Heart left ventricle (tissue), 16 donors: ENCODE measurements around the gene CNN3. TPM values are rescaled to one million over a fixed set of nuclear protein-coding genes. Genes with fewer than 3 reads are reported as not detected.
"Not testable (repeated sequence)": the region's sequence is repeated elsewhere in the genome, so short reads cannot be mapped to it uniquely, and the experiment has no call there.

Experiments used
- ATAC-seq, 4 donors: fragments of 200-7000 bp; cut with Tn5 transposase; one replicate each; pipeline ENCODE4 v1.9.1; 2020 to 2022; ENCODE audit warnings: moderate library complexity in 4 of 4, mild to moderate bottlenecking in 3 of 4, moderate number of reproducible peaks in 1 of 4
- DNase-seq, 5 donors: peaks; one replicate each; pipeline ENCODE4 v3.0.0-alpha.2; 2020
- H3K27ac ChIP-seq, 12 donors: fragments of 200-600 bp; sonication (generic) in 4 of 12; one replicate each; pipeline versions ENCODE4 v1.5.0 to v1.8.0; 2016 to 2022; ENCODE audit warnings: mild to moderate bottlenecking in 2 of 12
- H3K27me3 ChIP-seq, 9 donors: fragments of 200-600 bp; sonication (generic) in 2 of 9; one replicate each; pipeline versions ENCODE4 v1.5.1 to v1.8.0; 2016 to 2022; ENCODE audit warnings: mild to moderate bottlenecking in 3 of 9
- H3K36me3 ChIP-seq, 9 donors: fragments of 200-600 bp; sonication (generic) in 2 of 9; one replicate each; pipeline versions ENCODE4 v1.5.0 to v1.8.0; 2018 to 2022; ENCODE audit warnings: mild to moderate bottlenecking in 2 of 9
- H3K4me1 ChIP-seq, 12 donors: fragments of 200-600 bp; sonication (generic) in 4 of 12; one replicate each; pipeline versions ENCODE4 v1.5.0 to v1.8.0; 2016 to 2022; ENCODE audit warnings: mild to moderate bottlenecking in 3 of 12
- H3K4me3 ChIP-seq, 12 donors: fragments of 200-600 bp; sonication (generic) in 4 of 12; one replicate each; pipeline versions ENCODE4 v1.5.0 to v1.8.0; 2017 to 2022; ENCODE audit warnings: mild to moderate bottlenecking in 9 of 12, moderate library complexity in 4 of 12
- H3K9me3 ChIP-seq, 12 donors: fragments of 200-600 bp; sonication (generic) in 4 of 12; one replicate each; pipeline versions ENCODE4 v1.5.0 to v1.8.0; 2016 to 2022; ENCODE audit warnings: mild to moderate bottlenecking in 1 of 12
- POLR2A ChIP-seq, 2 donors: fragments of 450-650 bp; IDR thresholded peaks; one replicate each; pipeline ENCODE4 v1.6.1; 2017; ENCODE audit warnings: antibody characterized with exemption in 2 of 2, mild to moderate bottlenecking in 2 of 2, moderate library complexity in 2 of 2
- WGBS, 4 donors: extraction: QIAGEN DNeasy Blood & Tissue Kit in 2 of 4; methylation state at CpG; one replicate each; pipeline versions ENCODE4 v1.1.5 to v1.1.7; 2013 to 2018; 5-methylcytosine and 5-hydroxymethylcytosine counted together
- intact Hi-C, 10 donors: fragments of 100-400 bp; cut with DNase I; formaldehyde crosslinking; loops; one replicate each; pipeline versions ENCODE4 v1.11.1 to v1.14.2; 2022
- polyA plus RNA-seq, 2 donors: library from polyadenylated mRNA; stranded (reverse); fragments of 200-250 nt; gene quantifications; one replicate each; pipeline ENCODE4 v1.2.3, GENCODE V29; 2013
- total RNA-seq, 9 donors: library from RNA; depleted of rRNA in 2 of 9; stranded (reverse); fragments of >200 nt in 2 of 9; fragmentation: NEBNext Ultra II Directional in 3 of 9; extraction: Animal tissue kit (Norgen Biotek cat#: 25700) in 3 of 9; gene quantifications; one replicate each; pipeline versions ENCODE4 v1.1.0 to v1.2.4, GENCODE V29; 2016 to 2023
- TF ChIP-seq, protein P1 (sequence below), 12 donors: fragments of 200-600 bp; sonication (generic) in 4 of 12; IDR thresholded peaks; one replicate each; pipeline versions ENCODE4 v1.5.0 to v1.8.0; 2018 to 2022; ENCODE audit warnings: antibody characterized with exemption in 12 of 12, mild to moderate bottlenecking in 5 of 12
- donor health status: ischemic (EF 13 %, LVEDD 7.1; RV severe dilation, severe dysfunction).
- donor health status: healthy with polysubstance abuse.
- donor health status: DM: no; HTN: yes; CAD: no.
- donor health status: DM: no; HTN: no; CAD: no.
- donor health status: ischemic (EF 25% LVEDD 6.9; RV normal size, moderate dysfunction).
- donor health status: ischemic (EF 25% LVEDD 5.7; RV mildly dilated, moderate dysfunction).
- donor health status: healthy.
- donor health status: DM: yes; HTN: yes; CAD: no.
- donor health status: ischemic (EF 35%, LVEDD 5.7; RV mildly dilated, moderate dysfunction).
- donor health status: nonischemic (EF 11% LVEDD 7.7; RV severe dilation, severe dysfunction).
- donor health status: DM: yes; HTN: yes; CAD: no.
- donor health status: PGD.
- donor health status: ischemic (EF 29% LVEDD 5.4; RV normal size, mild dysfunction).
- donor health status: nonischemic (EF 23%, LVEDD 6.1; RV moderate dilation, normal function).

Gene CNN3
- total and polyA plus RNA-seq, 11 donors: 23.8 to 115 (median 73.8) TPM

GRCh38 chr1:94947437-94947836, 20.5 kb upstream of the CNN3 start:
- Histone ChIP-seq H3K9me3 (no peaks in the 10 kb centered on the region), H3K27me3 (no peaks in the 10 kb centered on the region), H3K27ac (peak overlapping the region in 10 of 12 donors; percentile 1 to 78 (median 52)), H3K4me1 (peaks cover 0 to 36% (median 9%) of the 10 kb centered on the region in 12 donors), H3K36me3 (no peaks in the 10 kb centered on the region), H3K4me3 (no peak overlapping the region)
- peak in 3 of 5 donors; percentile 22 to 32 (median 26) for DNase-seq
- ATAC-seq: peak; percentile 73 to 88 (median 77)
- WGBS, 4 donors: 44 to 59% (median 45%) methylated on average over 1 of the region's 1 CpG
- TF ChIP-seq POLR2A (IDR thresholded peaks at IDR 0.05): no peak
- TF ChIP-seq, protein P1, sequence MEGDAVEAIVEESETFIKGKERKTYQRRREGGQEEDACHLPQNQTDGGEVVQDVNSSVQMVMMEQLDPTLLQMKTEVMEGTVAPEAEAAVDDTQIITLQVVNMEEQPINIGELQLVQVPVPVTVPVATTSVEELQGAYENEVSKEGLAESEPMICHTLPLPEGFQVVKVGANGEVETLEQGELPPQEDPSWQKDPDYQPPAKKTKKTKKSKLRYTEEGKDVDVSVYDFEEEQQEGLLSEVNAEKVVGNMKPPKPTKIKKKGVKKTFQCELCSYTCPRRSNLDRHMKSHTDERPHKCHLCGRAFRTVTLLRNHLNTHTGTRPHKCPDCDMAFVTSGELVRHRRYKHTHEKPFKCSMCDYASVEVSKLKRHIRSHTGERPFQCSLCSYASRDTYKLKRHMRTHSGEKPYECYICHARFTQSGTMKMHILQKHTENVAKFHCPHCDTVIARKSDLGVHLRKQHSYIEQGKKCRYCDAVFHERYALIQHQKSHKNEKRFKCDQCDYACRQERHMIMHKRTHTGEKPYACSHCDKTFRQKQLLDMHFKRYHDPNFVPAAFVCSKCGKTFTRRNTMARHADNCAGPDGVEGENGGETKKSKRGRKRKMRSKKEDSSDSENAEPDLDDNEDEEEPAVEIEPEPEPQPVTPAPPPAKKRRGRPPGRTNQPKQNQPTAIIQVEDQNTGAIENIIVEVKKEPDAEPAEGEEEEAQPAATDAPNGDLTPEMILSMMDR (IDR thresholded peaks at IDR 0.05): no peak
- intact Hi-C loops: loop anchor here in 1 of 10 donors (2.0 kb wide), 1 partner anchor 53 kb away; no protein-coding TSS in a partner anchor

DNA sequence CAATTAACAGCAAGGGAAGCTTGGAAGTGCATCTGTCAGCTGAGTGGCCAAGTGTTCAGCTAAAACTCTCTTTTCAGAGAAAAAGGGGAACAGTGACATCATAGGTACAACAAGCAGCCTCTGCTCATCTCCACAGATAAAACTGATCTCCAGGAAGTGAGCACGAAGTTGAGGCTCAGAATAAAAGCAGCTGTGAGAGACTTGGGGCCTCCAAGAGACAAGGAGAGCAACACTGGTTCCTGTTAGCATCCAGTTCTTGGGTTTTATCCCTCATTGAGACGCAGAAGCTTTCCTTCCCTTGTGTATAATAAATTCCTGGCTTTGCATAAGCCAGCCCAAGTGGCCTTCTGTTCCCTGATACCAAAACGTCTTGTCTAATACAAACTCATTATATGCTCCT, 20.0 kb upstream of the CNN3 start:
- Histone ChIP-seq H3K4me1 (peaks cover 0 to 36% (median 9%) of the 10 kb centered on the region in 12 donors), H3K27ac (peak overlapping the region in 9 of 12 donors; percentile 1 to 78 (median 49)), H3K36me3 (no peaks in the 10 kb centered on the region), H3K27me3 (no peaks in the 10 kb centered on the region), H3K4me3 (no peak overlapping the region), H3K9me3 (no peaks in the 10 kb centered on the region)
- TF ChIP-seq POLR2A (IDR thresholded peaks at IDR 0.05): no peak
- DNase-seq (no peak), ATAC-seq (peak in 2 of 4 donors; percentile 19 to 38)
- WGBS, 4 donors: 37 to 53% (median 50%) methylated on average over 3 of the region's 3 CpGs
- intact Hi-C loops: loop anchor here in 1 of 10 donors (2.0 kb wide), 1 partner anchor 52 kb away; no protein-coding TSS in a partner anchor

GRCh38 chr1:94942171-94943128, 15.5 kb upstream of the CNN3 start:
- Histone ChIP-seq H3K9me3 (no peaks in the 10 kb centered on the region), H3K4me1 (peaks cover 0 to 31% (median 12%) of the 10 kb centered on the region in 12 donors), H3K36me3 (no peaks in the 10 kb centered on the region), H3K4me3 (no peak overlapping the region), H3K27me3 (no peaks in the 10 kb centered on the region), H3K27ac (no peak overlapping the region)
- intact Hi-C loops: no loop called here
- TF ChIP-seq, protein P1 (IDR thresholded peaks at IDR 0.05): no peak
- no peak for TF ChIP-seq POLR2A (IDR thresholded peaks at IDR 0.05)
- DNase-seq (no peak), ATAC-seq (no peak)
- 81 to 92% (median 86%) methylated on average over 8 of the region's 8 CpGs for WGBS, 4 donors

DNA sequence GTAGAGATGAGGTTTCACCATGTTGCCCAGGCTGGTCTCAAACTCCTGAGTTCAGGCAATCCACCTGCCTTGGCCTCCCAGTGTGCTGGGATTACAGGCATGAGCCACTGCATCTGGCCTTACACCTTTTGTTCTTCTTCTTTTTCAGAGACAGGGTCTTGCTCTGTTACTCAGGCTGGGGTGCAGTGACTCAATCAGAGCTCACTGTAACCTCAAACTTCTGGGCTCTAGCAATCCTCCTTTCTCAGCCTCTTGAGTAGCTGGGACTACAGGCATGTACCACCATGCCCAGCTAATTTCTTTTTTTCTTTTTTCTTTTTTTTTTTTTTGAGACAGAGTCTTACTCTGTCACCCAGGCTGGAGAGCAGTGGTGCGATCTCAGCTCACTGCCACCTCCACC, 14.6 kb upstream of the CNN3 start:
- H3K36me3 ChIP-seq, H3K9me3 ChIP-seq, intact Hi-C loops, H3K27ac ChIP-seq, DNase-seq, H3K4me3 ChIP-seq, ATAC-seq, H3K27me3 ChIP-seq: not testable (repeated sequence)
- H3K4me1 ChIP-seq: peaks cover 0 to 31% (median 11%) of the 10 kb centered on the region in 12 donors
- 96 to 100% (median 99%) methylated on average over 1 of the region's 1 CpG for WGBS, 4 donors

GRCh38 chr1:94940738-94941137, 13.8 kb upstream of the CNN3 start:
- intact Hi-C loops: no loop called here
- TF ChIP-seq, protein P1 (IDR thresholded peaks at IDR 0.05): no peak
- no peak for TF ChIP-seq POLR2A (IDR thresholded peaks at IDR 0.05)
- H3K36me3 ChIP-seq: no peaks in the 10 kb centered on the region
- H3K4me3 ChIP-seq: no peak overlapping the region
- no peaks in the 10 kb centered on the region for H3K27me3 ChIP-seq
- ATAC-seq (no peak), DNase-seq (no peak)
- H3K27ac ChIP-seq: no peak overlapping the region
- no peaks in the 10 kb centered on the region for H3K9me3 ChIP-seq
- WGBS, 4 donors: 86 to 94% (median 87%) methylated on average over 3 of the region's 3 CpGs
- H3K4me1 ChIP-seq: peaks cover 0 to 35% (median 13%) of the 10 kb centered on the region in 12 donors
